HG02678 (cell line): ENCODE results near the gene CACFD1.

ENCODE experiments used
- ATAC-seq: cut with Tn5 transposase; IDR thresholded peaks from one replicate; pipeline ENCODE4 v1.9.1; 2021; ENCODE audit warnings: mild to moderate bottlenecking, moderate library complexity; ENCODE audit not compliant: unreplicated experiment

Gene CACFD1

GRCh38 chr9:133478851-133479711 is 19.3 kb downstream of the CACFD1 start, which contains the start of gene SLC2A6:
SLC2A6 (minus strand) TSS chr9:133479099; CDS start chr9:133479059, 40 bp downstream.
- ATAC-seq, result peak; percentile 90

GRCh38 chr9:133483611-133484010 is 23.8 kb downstream of the CACFD1 start:
- no peak for ATAC-seq

- ATAC-seq, result no peak
Measured at GRCh38 chr9:133484671-133485437, 25.1 kb downstream of the CACFD1 start.

GRCh38 chr9:133485531-133486260 is 25.9 kb downstream of the CACFD1 start:
- peak; percentile 12 for ATAC-seq

- ATAC-seq, result no peak
Measured at GRCh38 chr9:133487331-133487725, 27.6 kb downstream of the CACFD1 start.

- no peak for ATAC-seq
Measured at GRCh38 chr9:133488686-133489252, 29.0 kb downstream of the CACFD1 start.

- no peak for ATAC-seq
Measured at GRCh38 chr9:133489253-133490190, 29.7 kb downstream of the CACFD1 start.

- ATAC-seq, result no peak
Measured at GRCh38 chr9:133490201-133490681, 30.5 kb downstream of the CACFD1 start.

GRCh38 chr9:133490865-133491655 is 31.3 kb downstream of the CACFD1 start:
- ATAC-seq, result no peak

GRCh38 chr9:133491656-133491925 is 31.8 kb downstream of the CACFD1 start:
- ATAC-seq, result no peak

- ATAC-seq, result no peak
Measured at GRCh38 chr9:133492061-133493021, 32.6 kb downstream of the CACFD1 start.

GRCh38 chr9:133493428-133493827 is 33.6 kb downstream of the CACFD1 start:
- no peak for ATAC-seq

GRCh38 chr9:133493845-133494540 is 34.2 kb downstream of the CACFD1 start:
- ATAC-seq, result no peak

- ATAC-seq, result no peak
Measured at GRCh38 chr9:133494636-133495326, 35.0 kb downstream of the CACFD1 start.

- no peak for ATAC-seq
Measured at GRCh38 chr9:133495327-133496293, 35.8 kb downstream of the CACFD1 start.
